GM21515 (cell line): Measurements from ENCODE around the gene B3GAT1.
A peak's percentile ranks its signal among the peaks of the same experiment; 100 is the strongest.

Experiments used
- ATAC-seq: cut with Tn5 transposase; IDR thresholded peaks from one replicate; pipeline ENCODE4 v1.9.1; 2021; ENCODE audit not compliant: unreplicated experiment

The B3GAT1 gene

GRCh38 chr11:134340354-134340964 is 71.6 kb downstream of the B3GAT1 start:
- no peak for ATAC-seq

DNA sequence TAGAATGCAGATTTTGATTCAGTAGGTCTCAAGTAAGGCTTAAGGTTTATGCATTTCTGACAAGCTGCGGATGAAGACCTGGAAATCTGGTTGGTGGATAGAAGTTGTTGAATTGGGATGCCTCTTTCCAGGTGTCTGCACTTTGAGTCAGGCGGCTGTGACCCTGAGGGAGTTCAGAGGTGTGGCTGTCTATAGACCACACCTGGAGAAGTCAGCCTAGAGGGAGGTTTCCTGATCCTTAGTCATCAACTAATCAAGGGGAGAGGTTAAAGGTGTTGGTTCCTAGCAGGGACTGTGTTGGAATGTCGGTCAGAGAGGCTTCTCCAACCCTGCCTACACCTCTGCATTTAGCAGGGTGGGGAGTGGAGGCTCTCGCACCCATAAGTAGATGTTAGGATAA is 72.3 kb downstream of the B3GAT1 start:
- ATAC-seq, result no peak

DNA sequence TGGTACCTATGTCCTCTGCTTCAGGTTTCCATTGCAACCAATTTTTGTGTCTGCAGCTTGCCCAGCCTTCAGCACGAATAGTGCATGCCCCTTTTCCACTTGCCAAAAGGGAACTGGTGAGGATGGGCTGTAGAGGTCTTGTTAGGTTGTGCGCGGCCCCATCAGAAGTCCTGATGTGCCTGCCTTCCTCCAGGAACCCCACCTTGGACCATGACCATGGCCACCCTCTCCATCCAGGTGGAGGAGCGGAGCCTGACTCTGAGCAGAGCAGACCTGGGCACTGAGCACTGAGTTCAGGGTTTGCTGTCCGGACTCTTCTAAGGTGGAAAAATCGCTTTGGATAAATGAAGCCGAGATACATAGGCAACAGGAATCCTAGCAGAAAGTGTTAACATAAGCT is 73.4 kb downstream of the B3GAT1 start:
- no peak for ATAC-seq

GRCh38 chr11:134338068-134338467 is 74.0 kb downstream of the B3GAT1 start:
- ATAC-seq, result no peak

- ATAC-seq, result no peak
Observed at GRCh38 chr11:134337051-134337450, 75.0 kb downstream of the B3GAT1 start.

GRCh38 chr11:134334796-134335571 is 77.1 kb downstream of the B3GAT1 start:
- ATAC-seq, result no peak

DNA sequence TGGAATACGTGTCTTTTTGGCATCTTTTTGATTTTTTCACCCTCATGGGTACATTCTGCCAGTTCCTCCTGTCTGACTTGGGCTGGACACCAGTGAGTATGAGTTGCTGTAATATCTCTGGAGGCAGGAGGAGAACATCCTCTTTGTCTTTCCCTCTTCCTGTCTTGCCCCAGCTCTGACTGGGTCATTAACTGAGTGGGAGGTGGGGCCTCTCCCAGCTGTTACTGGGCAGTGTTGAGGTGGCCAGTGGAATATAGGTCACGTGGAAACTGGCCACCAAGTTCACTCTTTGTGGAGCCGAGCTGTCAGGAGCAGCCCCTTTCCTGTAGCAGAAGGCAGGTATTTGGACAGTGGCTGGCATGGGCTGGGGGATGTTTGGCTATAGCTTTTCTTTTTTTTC is 78.1 kb downstream of the B3GAT1 start:
- ATAC-seq, result no peak

- no peak for ATAC-seq
Observed at GRCh38 chr11:134333312-134333711, 78.7 kb downstream of the B3GAT1 start.

DNA sequence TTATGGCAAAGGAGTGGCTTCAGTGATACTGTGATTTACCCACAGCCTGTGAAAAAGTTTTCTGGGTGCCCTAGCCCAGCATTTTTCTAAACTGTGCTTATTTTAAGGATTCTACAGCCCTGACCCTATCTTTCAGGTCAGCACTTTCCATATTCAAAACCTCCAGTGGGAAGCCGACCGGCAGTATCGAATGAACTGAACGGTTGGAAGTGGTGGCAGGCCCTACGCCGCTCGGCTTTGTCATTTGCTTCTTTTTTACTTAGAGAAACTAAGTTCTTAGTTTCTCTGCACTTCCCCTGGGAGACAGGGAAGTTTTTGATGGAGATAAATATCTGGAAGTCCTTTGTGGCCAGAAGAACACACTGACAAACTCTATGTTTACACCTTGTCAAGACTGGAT is 79.3 kb downstream of the B3GAT1 start:
- ATAC-seq, result no peak

GRCh38 chr11:134332189-134332631 is 79.8 kb downstream of the B3GAT1 start:
- ATAC-seq, result peak; percentile 28

DNA sequence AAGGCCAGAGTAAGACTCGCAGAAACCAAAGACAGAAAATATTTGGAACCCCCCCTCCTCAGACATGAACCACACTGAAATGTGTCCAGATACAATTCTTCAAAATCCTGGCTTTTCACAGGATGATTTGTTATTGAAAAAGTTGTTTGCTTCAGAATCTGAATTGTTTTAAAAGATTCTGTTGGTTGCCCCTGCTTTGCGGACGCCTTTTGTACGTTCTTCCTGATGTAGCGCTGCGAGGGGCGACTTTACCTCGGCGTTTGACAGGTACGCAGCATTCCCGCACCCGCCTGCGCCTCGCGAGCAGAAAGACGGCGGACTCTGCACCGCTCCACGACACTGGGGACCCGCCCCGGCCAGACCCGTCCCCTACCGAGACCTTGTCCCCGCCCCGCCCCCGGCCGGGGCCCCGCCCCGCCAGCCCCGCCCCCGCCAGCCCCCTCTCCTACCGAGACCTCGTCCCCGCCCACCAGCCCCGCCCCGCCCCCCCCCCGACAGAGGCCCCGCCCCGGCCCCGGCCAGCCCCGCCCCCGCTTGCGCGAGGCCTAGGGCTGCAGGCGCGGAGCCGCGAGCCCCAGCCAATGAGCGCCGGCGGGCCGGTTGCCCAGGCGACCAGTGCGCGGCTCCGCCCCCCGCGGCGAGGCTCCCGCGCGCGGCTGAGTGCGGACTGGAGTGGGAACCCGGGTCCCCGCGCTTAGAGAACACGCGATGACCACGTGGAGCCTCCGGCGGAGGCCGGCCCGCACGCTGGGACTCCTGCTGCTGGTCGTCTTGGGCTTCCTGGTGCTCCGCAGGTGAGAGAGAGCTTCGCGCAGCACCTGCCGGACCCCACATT is 80.5 kb downstream of the B3GAT1 start, which contains the start of gene GLB1L2:
Gene GLB1L2, plus strand, starts transcription at position 635 of the 835 bp plus-strand sequence. Its CDS starts 74 bp downstream, at position 709.
- peak; percentile 77 for ATAC-seq

DNA sequence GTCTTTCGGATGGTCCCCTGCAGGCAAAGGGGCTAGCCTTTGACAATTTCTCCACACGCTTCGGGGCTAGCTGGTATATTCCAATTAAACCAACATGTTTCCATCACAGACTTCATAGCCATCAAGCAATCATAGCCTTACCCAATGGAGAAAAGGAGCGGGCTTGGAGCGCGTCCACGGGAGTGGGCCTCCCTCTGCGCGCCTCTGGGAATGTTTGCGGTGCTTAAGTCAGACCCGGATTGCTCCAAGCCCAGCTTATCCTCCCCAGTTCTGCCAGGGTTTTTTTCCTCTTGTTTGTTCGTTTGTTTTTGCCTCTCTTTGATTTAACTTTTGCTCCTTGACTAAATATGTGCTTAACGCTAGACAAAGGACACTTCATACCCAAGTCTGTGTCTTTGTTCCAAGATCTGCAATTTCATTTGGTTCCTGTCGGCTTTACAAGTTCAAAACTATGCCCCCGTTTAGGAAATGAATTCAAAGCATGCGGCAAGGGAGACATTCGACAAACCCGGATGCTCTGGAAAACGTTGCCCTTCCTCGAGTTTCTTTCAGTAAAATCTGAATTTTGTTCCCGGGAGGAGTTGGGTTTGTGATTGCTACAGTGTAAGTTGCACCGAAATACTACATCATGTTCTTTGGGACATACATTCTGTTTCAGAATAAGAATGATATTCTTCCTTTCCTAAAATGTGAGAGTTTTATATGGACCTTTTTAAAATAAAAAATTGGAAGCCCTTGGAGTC is 81.3 kb downstream of the B3GAT1 start:
- no peak for ATAC-seq
